Sigmoid colon (tissue), 4 donors: ENCODE data around the gene KCNJ5.

Experiments
- CTCF ChIP-seq, 4 experiments: fragments of 450-650 bp in 3 of 4; fragments of 200-600 bp in 1 of 4; IDR thresholded peaks; one replicate each; pipeline ENCODE4 v1.5.1; 2016 to 2019; ENCODE audit warnings: antibody characterized with exemption in 4 of 4, mild to moderate bottlenecking in 3 of 4, moderate library complexity in 2 of 4
- POLR2AphosphoS5 ChIP-seq, 4 donors: sonication (generic); formaldehyde crosslinking; IDR thresholded peaks; one replicate each; pipeline ENCODE4 v1.6.1; 2017; ENCODE audit warnings: antibody characterized with exemption in 4 of 4

- TF ChIP-seq CTCF (IDR thresholded peaks at IDR 0.05), result no peak
- TF ChIP-seq POLR2AphosphoS5 (IDR thresholded peaks at IDR 0.05), result no peak
These were observed 34.8 kb downstream of the KCNJ5 start for GRCh38 chr11:128926000-128926399.
